T-cell (primary cell): ENCODE results near the gene ANKRD44. TPM values are rescaled to one million over a fixed set of nuclear protein-coding genes. Genes with fewer than 3 reads are reported as not detected.

Experiments used
- ATAC-seq, 4 experiments: fragments of 200-7000 bp in 3 of 4; fragments of 150-1000 bp in 1 of 4; cut with Tn5 transposase; replicated peaks in 1 of 4; 1 replicate in 3 of 4; 2 replicates in 1 of 4; pipeline ENCODE4 v1.10.0; 2021; ENCODE audit warnings: moderate library complexity in 3 of 4, mild to moderate bottlenecking in 2 of 4, moderate number of reproducible peaks in 1 of 4
- CTCF ChIA-PET, 2 donors: fragments of 300-600 bp; sonication (Branson Sonifier 250); formaldehyde crosslinking; loops; one replicate each; lab custom pipeline; 2022; ENCODE audit warnings: antibody characterized with exemption in 2 of 2; lab: Charles Lee
- POLR2A ChIA-PET, 2 donors: fragments of 300-600 bp; sonication (Branson Sonifier 250); formaldehyde crosslinking; loops; one replicate each; lab custom pipeline; 2022; ENCODE audit warnings: antibody characterized with exemption in 2 of 2; lab: Charles Lee
- DNase-seq, 35 experiments: peaks; one replicate each; pipeline versions ENCODE4 v3.0.0 to v3.0.0-alpha.2; 2013 to 2023
- H3K27ac ChIP-seq: one replicate; pipeline ENCODE4 v1.5.1; 2013; ENCODE audit warnings: low read length
- H3K27me3 ChIP-seq, 2 experiments: replicated peaks in 1 of 2; 1 replicate in 1 of 2; 2 replicates in 1 of 2; pipeline versions ENCODE4 v1.6.1 to v1.7.0; 2013; ENCODE audit warnings: low read length in 1 of 2, mixed read lengths in 1 of 2; ENCODE audit not compliant: control insufficient read depth in 2 of 2, insufficient read depth in 2 of 2; ENCODE audit errors: extremely low read depth in 1 of 2
- H3K36me3 ChIP-seq, 2 donors: 1 replicate in 1 of 2; 2 replicates in 1 of 2; pipeline versions ENCODE4 v1.6.1 to v1.7.0; 2013; ENCODE audit warnings: low read length in 1 of 2; ENCODE audit not compliant: control insufficient read depth in 2 of 2, insufficient read depth in 1 of 2; ENCODE audit errors: extremely low read depth in 1 of 2
- H3K4me1 ChIP-seq, 2 experiments: 1 replicate in 1 of 2; 2 replicates in 1 of 2; pipeline versions ENCODE4 v1.6.1 to v1.7.0; 2013; ENCODE audit warnings: low read length in 2 of 2, mixed read lengths in 1 of 2; ENCODE audit not compliant: insufficient read depth in 2 of 2, control insufficient read depth in 1 of 2; ENCODE audit errors: extremely low read depth in 1 of 2
- H3K4me3 ChIP-seq, 2 donors: 1 replicate in 1 of 2; 2 replicates in 1 of 2; pipeline versions ENCODE4 v1.5.1 to v1.7.0; 2013; ENCODE audit warnings: mild to moderate bottlenecking in 2 of 2, low read length in 1 of 2, moderate library complexity in 1 of 2; ENCODE audit not compliant: control insufficient read depth in 1 of 2; ENCODE audit errors: extremely low read depth in 1 of 2
- H3K9me3 ChIP-seq: 2 replicates; pipeline ENCODE4 v1.7.0; 2013
- H3K27ac Mint-ChIP-seq, 2 donors: one replicate each; pipeline ENCODE4 v1.8.0; 2020 to 2021; ENCODE audit warnings: mild to moderate bottlenecking in 2 of 2, mixed read lengths in 2 of 2
- H3K27me3 Mint-ChIP-seq, 2 donors: one replicate each; pipeline ENCODE4 v1.8.0; 2021 to 2022; ENCODE audit warnings: mixed read lengths in 2 of 2
- H3K36me3 Mint-ChIP-seq: one replicate; pipeline ENCODE4 v1.8.0; 2021; ENCODE audit warnings: mixed read lengths
- H3K4me1 Mint-ChIP-seq, 3 donors: one replicate each; pipeline ENCODE4 v1.8.0; 2020 to 2022; ENCODE audit warnings: mixed read lengths in 3 of 3, mild to moderate bottlenecking in 1 of 3
- H3K4me3 Mint-ChIP-seq, 3 donors: one replicate each; pipeline ENCODE4 v1.8.0; 2020 to 2022; ENCODE audit warnings: mild to moderate bottlenecking in 3 of 3, mixed read lengths in 3 of 3, moderate library complexity in 3 of 3
- H3K9me3 Mint-ChIP-seq, 3 donors: one replicate each; pipeline ENCODE4 v1.8.0; 2020 to 2022; ENCODE audit warnings: mixed read lengths in 3 of 3
- WGBS: methylation state at CpG from one replicate; pipeline ENCODE4 v1.1.5; 2013; ENCODE audit warnings: missing lambda C conversion rate; ENCODE audit not compliant: insufficient coverage; 5-methylcytosine and 5-hydroxymethylcytosine counted together
- total RNA-seq, 35 experiments: library from RNA in 6 of 35; stranded (reverse) in 6 of 35; fragments of 120-200 nt in 1 of 35; gene quantifications; one replicate each; pipeline versions ENCODE4 v1.2.1 to v1.2.4 and lab custom pipeline; 2013 to 2026

The ANKRD44 gene
- total RNA-seq, 5 donors from 2014 or later (not counting 1 experiment from before 2014, with no cell fraction given): 225 to 333 (median 238) TPM

DNA sequence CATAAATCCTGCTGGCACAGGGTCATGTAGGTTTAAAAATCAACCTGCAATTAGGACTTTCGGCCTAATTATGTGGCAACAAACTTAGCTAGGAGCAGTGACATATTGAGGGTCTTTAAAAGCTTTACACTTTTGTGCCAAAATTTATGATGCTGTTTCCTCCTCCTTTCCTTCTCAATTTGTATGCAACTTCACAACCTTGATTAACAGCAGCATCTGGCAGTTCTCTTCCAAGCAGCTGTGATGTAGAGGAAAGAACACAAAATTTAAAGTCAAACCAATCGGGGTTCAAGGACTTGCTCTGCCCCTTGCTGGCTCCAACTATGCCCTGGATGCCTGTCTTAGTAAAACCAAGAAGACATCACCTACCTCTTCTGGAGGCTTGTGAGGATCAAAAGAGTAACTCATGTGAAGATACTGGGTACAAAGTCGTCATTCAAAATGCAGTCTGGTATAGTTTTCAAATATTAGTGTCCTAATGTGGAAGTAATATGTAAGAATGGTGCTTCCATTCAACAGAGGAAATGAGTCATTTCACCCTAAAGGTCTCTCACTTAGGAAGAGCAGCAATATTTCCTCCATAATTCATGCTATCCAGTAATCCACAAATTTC lies 94.7 kb downstream of the ANKRD44 start:
- Histone ChIP-seq H3K4me1 (peaks cover 60 to 80% of the 10 kb centered on the region in 2 experiments), H3K36me3 (peaks cover 0 to 7% of the 10 kb centered on the region in 2 donors), H3K9me3 (no peaks in the 10 kb centered on the region), H3K4me3 (no peak overlapping the region), H3K27ac (peak overlapping the region; percentile 95), H3K27me3 (no peaks in the 10 kb centered on the region)
- Mint-ChIP-seq H3K4me3 (peak overlapping the region; percentile 10 to 57 (median 42)), H3K27me3 (no peaks in the 10 kb centered on the region), H3K36me3 (peaks cover 11% of the 10 kb centered on the region), H3K27ac (peak overlapping the region; percentile 98 to 99), H3K4me1 (peaks cover 90 to 92% (median 91%) of the 10 kb centered on the region in 3 donors), H3K9me3 (no peaks in the 10 kb centered on the region)
- ChIA-PET CTCF (interaction anchor here in 1 of 2 donors (0.9 kb wide), 1 partner anchor 17 kb away, joined by 3 read pairs; no protein-coding TSS in a partner anchor), POLR2A (interaction anchor here in 1 of 2 donors (0.5 to 1.4 kb wide), 2 partner anchors 18 to 33 kb away, joined by 3 to 4 read pairs; no protein-coding TSS in a partner anchor)
- ATAC-seq: no peak
- no peak for DNase-seq
- WGBS: 60% methylated on average over 1 of the region's 3 CpGs

DNA sequence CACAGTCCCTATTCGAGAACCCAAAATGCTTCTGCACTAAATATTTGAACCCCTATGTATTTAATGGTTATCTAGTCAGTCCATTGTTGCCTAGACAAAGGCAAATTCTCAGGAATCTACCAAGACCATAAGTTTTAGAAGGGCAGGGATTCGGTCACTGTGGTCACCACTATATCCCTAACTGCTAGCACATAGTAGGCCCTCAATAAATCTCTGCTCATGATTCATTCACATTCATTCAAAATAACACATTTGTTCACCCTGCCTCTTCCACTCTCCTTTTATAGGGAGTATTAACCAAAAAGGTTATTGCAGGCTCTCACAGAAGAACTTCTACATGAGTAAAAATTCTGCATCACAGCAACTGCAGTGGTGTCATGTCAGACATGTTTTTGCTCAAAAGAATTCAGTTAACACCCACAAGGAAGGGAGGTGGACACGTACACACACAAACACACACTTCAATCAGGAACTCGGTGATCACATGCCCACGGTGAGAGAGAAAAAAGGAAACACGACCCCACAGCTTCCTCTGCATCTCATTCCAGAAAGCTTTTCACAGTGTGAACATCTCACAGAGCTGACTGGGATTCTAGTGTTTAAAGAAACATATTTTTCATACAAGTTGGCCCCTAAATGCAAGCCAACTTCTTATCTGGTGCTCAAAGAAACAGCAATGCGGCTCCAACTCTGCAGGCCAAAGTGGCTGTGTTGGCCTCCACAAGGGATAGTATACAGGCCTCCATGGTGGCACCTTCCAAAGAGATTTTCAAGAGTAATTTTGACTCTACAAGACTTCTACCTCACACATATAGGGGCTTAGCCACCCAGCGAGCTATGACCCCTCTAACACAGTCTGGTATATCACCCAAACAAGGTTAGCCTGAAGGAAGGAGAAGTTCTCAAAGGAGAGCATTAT lies 98.0 kb downstream of the ANKRD44 start:
- H3K27me3 Mint-ChIP-seq: no peaks in the 10 kb centered on the region
- H3K36me3 Mint-ChIP-seq: peaks cover 8% of the 10 kb centered on the region
- no peaks in the 10 kb centered on the region for H3K9me3 ChIP-seq
- H3K27me3 ChIP-seq: no peaks in the 10 kb centered on the region
- WGBS: 60% methylated on average over 2 of the region's 8 CpGs
- ATAC-seq: peak; percentile 43 to 54 (median 47)
- H3K4me3 Mint-ChIP-seq: peak overlapping the region; percentile 57 to 79 (median 68)
- H3K9me3 Mint-ChIP-seq: no peaks in the 10 kb centered on the region
- CTCF ChIA-PET: interaction anchor here (0.5 to 2.5 kb wide), 13 partner anchors 13 to 98 kb away, joined by 3 to 12 read pairs (median 3); partner anchors contain the start of gene ANKRD44 (in 1 of the 2)
- peaks cover 0 to 7% of the 10 kb centered on the region in 2 donors for H3K36me3 ChIP-seq
- H3K27ac Mint-ChIP-seq: peak overlapping the region; percentile 98 to 99
- POLR2A ChIA-PET: interaction anchor here (0.5 to 1.6 kb wide), 8 partner anchors 9 to 93 kb away, joined by 3 to 4 read pairs (median 3); no protein-coding TSS in a partner anchor
- DNase-seq: peak in 23 of 35 experiments; percentile 17 to 70 (median 40)
- H3K27ac ChIP-seq: peak overlapping the region; percentile 95
- H3K4me3 ChIP-seq: no peak overlapping the region
- H3K4me1 Mint-ChIP-seq: peaks cover 97 to 99% (median 99%) of the 10 kb centered on the region in 3 donors
- peaks cover 77 to 95% of the 10 kb centered on the region in 2 experiments for H3K4me1 ChIP-seq

DNA sequence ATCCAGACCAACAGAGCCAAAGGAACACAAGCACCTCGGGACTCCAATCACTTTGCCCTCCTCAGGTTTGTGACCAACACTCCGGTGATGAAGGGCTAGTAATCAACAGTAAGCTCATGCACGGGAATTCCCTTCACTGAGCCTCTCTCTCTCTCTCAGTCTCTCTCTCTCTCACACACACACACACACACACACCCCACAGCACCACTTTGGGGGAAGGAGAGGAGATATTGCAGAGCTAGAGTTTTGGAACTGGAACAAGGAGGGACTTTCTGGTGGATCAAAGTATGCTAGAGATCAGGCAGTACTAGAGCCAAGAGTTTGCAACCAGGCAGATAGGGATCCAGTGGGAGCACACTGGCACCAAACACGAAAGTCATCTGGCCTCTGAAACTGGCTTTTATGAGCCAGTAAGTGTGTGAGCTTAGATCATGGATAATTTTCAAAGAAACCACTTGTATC lies 98.7 kb downstream of the ANKRD44 start:
- Histone ChIP-seq H3K4me1 (peaks cover 81 to 95% of the 10 kb centered on the region in 2 experiments), H3K4me3 (peak overlapping the region in 1 of 2 donors; percentile 20), H3K27ac (peak overlapping the region; percentile 95), H3K27me3 (no peaks in the 10 kb centered on the region), H3K36me3 (peaks cover 0 to 7% of the 10 kb centered on the region in 2 donors), H3K9me3 (no peaks in the 10 kb centered on the region)
- no peaks in the 10 kb centered on the region for H3K9me3 Mint-ChIP-seq
- ATAC-seq (no peak), DNase-seq (peak in 2 of 35 experiments; percentile 26 to 70)
- no peaks in the 10 kb centered on the region for H3K27me3 Mint-ChIP-seq
- H3K36me3 Mint-ChIP-seq: peaks cover 8% of the 10 kb centered on the region
- peak overlapping the region; percentile 18 to 79 (median 37) for H3K4me3 Mint-ChIP-seq
- H3K27ac Mint-ChIP-seq: peak overlapping the region; percentile 98 to 99
- no CpG with 5 or more reads among the region's 4 CpGs for WGBS
- H3K4me1 Mint-ChIP-seq: peaks cover 97 to 99% (median 99%) of the 10 kb centered on the region in 3 donors
- ChIA-PET POLR2A (interaction anchor here (0.7 to 1.5 kb wide), 4 partner anchors 8 to 56 kb away, joined by 3 to 4 read pairs (median 4); no protein-coding TSS in a partner anchor), CTCF (interaction anchor here (0.5 to 2.5 kb wide), 6 partner anchors 13 to 53 kb away, joined by 3 to 12 read pairs (median 4); no protein-coding TSS in a partner anchor)

DNA sequence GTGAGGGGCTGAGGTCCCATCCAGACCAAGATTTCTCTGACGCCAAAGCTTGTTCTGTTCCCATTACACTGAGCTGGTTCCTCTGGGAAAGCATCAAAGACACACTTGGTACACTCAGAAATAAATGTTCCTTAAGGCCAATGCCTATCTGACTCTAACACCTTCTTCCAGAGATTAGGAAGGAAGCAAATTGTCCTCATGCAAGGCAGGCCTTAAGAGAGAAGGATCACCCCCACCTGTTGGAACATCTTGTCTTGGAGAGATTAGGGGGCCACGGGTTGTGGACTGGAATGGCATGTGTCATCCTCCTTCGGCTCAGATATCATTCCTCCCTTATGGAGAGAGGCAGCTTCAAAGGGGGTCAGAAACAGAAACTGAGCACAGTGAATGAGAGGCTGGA lies 100.2 kb downstream of the ANKRD44 start:
- Mint-ChIP-seq H3K36me3 (peaks cover 8% of the 10 kb centered on the region), H3K27me3 (no peaks in the 10 kb centered on the region), H3K4me3 (peak overlapping the region; percentile 52 to 79 (median 63)), H3K27ac (peak overlapping the region; percentile 98 to 99), H3K9me3 (no peaks in the 10 kb centered on the region), H3K4me1 (peaks cover 97 to 99% (median 99%) of the 10 kb centered on the region in 3 donors)
- DNase-seq (no peak), ATAC-seq (no peak)
- POLR2A ChIA-PET: interaction anchor here (0.6 to 3.6 kb wide), 4 partner anchors 12 to 47 kb away, joined by 3 to 16 read pairs (median 4); no protein-coding TSS in a partner anchor
- Histone ChIP-seq H3K27me3 (no peaks in the 10 kb centered on the region), H3K36me3 (peaks cover 0 to 3% of the 10 kb centered on the region in 2 donors), H3K9me3 (no peaks in the 10 kb centered on the region), H3K4me1 (peaks cover 83 to 94% of the 10 kb centered on the region in 2 experiments), H3K4me3 (no peak overlapping the region), H3K27ac (peak overlapping the region; percentile 95)
- CTCF ChIA-PET: interaction anchor here (0.6 to 2.6 kb wide), 7 partner anchors 11 to 97 kb away, joined by 3 to 16 read pairs (median 3); no protein-coding TSS in a partner anchor
- WGBS: no CpG with 5 or more reads among the region's 3 CpGs

DNA sequence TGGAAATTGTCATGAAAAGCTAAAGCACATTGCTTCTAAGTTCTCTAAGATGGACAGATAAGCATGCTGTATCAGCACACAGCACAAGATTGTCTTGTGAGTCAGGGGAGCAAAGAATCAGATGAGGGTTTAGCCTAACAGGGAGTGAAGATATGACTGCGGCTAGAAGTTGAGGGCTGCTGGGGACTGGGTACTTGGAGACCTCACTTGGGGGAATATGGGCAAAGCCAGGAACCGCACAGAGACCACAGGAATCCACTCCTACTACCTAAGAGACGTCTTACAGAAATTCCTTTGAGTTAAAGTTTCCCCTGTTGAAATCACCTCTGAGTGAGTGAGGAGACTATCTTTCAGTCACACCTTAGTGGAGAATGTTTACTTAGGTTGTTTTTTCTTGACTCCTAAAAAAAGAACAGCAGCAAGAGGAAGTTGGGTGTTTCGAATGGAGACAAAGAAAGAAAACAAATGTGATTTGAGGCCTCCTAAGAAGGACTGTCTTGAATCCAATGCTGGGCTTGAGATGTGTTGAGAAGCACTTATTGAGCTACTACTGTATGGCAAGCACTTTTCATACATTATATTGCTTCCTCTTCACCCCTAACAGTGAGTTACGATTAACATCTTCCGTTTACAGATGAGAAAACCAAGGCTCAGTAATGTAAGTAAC lies 100.7 kb downstream of the ANKRD44 start:
- Mint-ChIP-seq H3K36me3 (peaks cover 4% of the 10 kb centered on the region), H3K27me3 (no peaks in the 10 kb centered on the region), H3K4me3 (peak overlapping the region; percentile 52 to 79 (median 63)), H3K27ac (peak overlapping the region; percentile 98 to 99), H3K9me3 (no peaks in the 10 kb centered on the region), H3K4me1 (peaks cover 97 to 99% (median 99%) of the 10 kb centered on the region in 3 donors)
- 0% methylated on average over 1 of the region's 6 CpGs for WGBS
- no peaks in the 10 kb centered on the region for H3K9me3 ChIP-seq
- peak overlapping the region; percentile 95 for H3K27ac ChIP-seq
- H3K36me3 ChIP-seq: peaks cover 0 to 5% of the 10 kb centered on the region in 2 donors
- ChIA-PET POLR2A (interaction anchor here (0.5 to 3.6 kb wide), 8 partner anchors 11 to 94 kb away, joined by 3 to 16 read pairs (median 4); no protein-coding TSS in a partner anchor), CTCF (interaction anchor here (0.6 to 2.6 kb wide), 9 partner anchors 11 to 97 kb away, joined by 3 to 16 read pairs (median 3); no protein-coding TSS in a partner anchor)
- DNase-seq (peak in 8 of 35 experiments; percentile 9 to 64 (median 27)), ATAC-seq (peak; percentile 8 to 35 (median 28))
- H3K4me3 ChIP-seq: no peak overlapping the region
- H3K4me1 ChIP-seq: peaks cover 84 to 94% of the 10 kb centered on the region in 2 experiments
- H3K27me3 ChIP-seq: no peaks in the 10 kb centered on the region
